K562 treated with DMSO at 1 percent for 12 hours (cell line): Measurements from ENCODE around the gene FRRS1. TPM values are rescaled to one million over a fixed set of nuclear protein-coding genes. Genes with fewer than 3 reads are reported as not detected.

Experiments
- total RNA-seq: library from RNA; unstranded; fragments of 300-600 nt; gene quantifications from 2 replicates; pipeline ENCODE4 v1.2.3, GENCODE V29; 2022; ENCODE audit not compliant: insufficient read depth

Gene FRRS1
- 10.4 and 30.7 TPM in 2 replicates for total RNA-seq

GRCh38 chr1:99766378-99766800 is at the start of gene FRRS1:
TSS of gene FRRS1 (minus strand) at chr1:99766635. CDS start at chr1:99748768, 17,867 bp downstream.

Other genes with a start within 250 kb of the FRRS1 start
- 2.4 and 5.0 TPM in 2 replicates for gene PALMD, start 120.5 kb downstream of the FRRS1 start, total RNA-seq
- gene AGL, start 83.7 kb upstream of the FRRS1 start, total RNA-seq: 3.8 and 18.1 TPM in 2 replicates
- 5.0 and 15.7 TPM in 2 replicates for gene SLC35A3, start 203.4 kb upstream of the FRRS1 start, total RNA-seq